Right cardiac atrium (tissue), 5 donors: ENCODE results near the gene CUTA. TPM values are rescaled to one million over a fixed set of nuclear protein-coding genes. Genes with fewer than 3 reads are reported as not detected.

Source experiments
- ATAC-seq, 2 donors: fragments of 200-7000 bp; cut with Tn5 transposase; one replicate each; pipeline versions ENCODE4 v1.8.0 to v1.9.1; 2020; ENCODE audit warnings: moderate library complexity in 2 of 2, mild to moderate bottlenecking in 1 of 2
- DNase-seq, 3 donors: peaks; one replicate each; pipeline ENCODE4 v3.0.0-alpha.2; 2020
- H3K27ac ChIP-seq: one replicate; pipeline ENCODE4 v1.5.1; 2013; ENCODE audit warnings: mild to moderate bottlenecking, low read length, control low read depth, moderate library complexity
- H3K27me3 ChIP-seq: one replicate; pipeline ENCODE4 v1.6.1; 2013; ENCODE audit not compliant: control insufficient read depth, insufficient read depth
- H3K4me1 ChIP-seq: one replicate; pipeline ENCODE4 v1.6.1; 2013; ENCODE audit warnings: low read length; ENCODE audit not compliant: control insufficient read depth, insufficient read depth
- H3K4me3 ChIP-seq: one replicate; pipeline ENCODE4 v1.5.1; 2013; ENCODE audit warnings: low read length, control low read depth
- H3K9me3 ChIP-seq: one replicate; pipeline ENCODE4 v1.6.1; 2013; ENCODE audit warnings: low read length; ENCODE audit not compliant: control insufficient read depth
- WGBS: extraction: QIAGEN DNeasy Blood & Tissue Kit; methylation state at CpG from one replicate; pipeline ENCODE4 v1.1.7; 2013; 5-methylcytosine and 5-hydroxymethylcytosine counted together
- intact Hi-C, 4 donors: fragments of 100-400 bp; cut with DNase I; formaldehyde crosslinking; loops; one replicate each; pipeline versions ENCODE4 v1.11.0 to v1.14.0; 2022 to 2023
- polyA plus RNA-seq: library from polyadenylated mRNA; stranded (reverse); fragments of 200-250 nt; gene quantifications from one replicate; pipeline ENCODE4 v1.2.3, GENCODE V29; 2013
- total RNA-seq, 4 donors: library from RNA; stranded (reverse); fragmentation: NEBNext Ultra II Directional; extraction: Animal tissue kit (Norgen Biotek cat#: 25700); gene quantifications; one replicate each; pipeline ENCODE4 v1.2.1, GENCODE V29; 2021
- donor health status: healthy with polysubstance abuse.
- donor health status: DM: no; HTN: yes; CAD: no.
- donor health status: DM: no; HTN: no; CAD: no.
- donor health status: DM: no; HTN: yes; CAD: no; lungs with severe emphysema.
- donor health status: DM: yes; HTN: yes; CAD: no.

Gene CUTA
- total and polyA plus RNA-seq, 5 donors, result 128 to 177 (median 134) TPM

- DNase-seq, result no peak
- H3K27me3 ChIP-seq, result no peaks in the 10 kb centered on the region
- 84% methylated on average over 4 of the region's 4 CpGs for WGBS
- H3K4me1 ChIP-seq, result peaks cover 3% of the 10 kb centered on the region
- intact Hi-C loops, result no loop called here
- H3K9me3 ChIP-seq, result no peaks in the 10 kb centered on the region
- ATAC-seq, result no peak
- H3K27ac ChIP-seq, result no peak overlapping the region
- H3K4me3 ChIP-seq, result no peak overlapping the region
These were observed 34.6 kb upstream of the CUTA start for GRCh38 chr6:33452496-33452895.

- Histone ChIP-seq H3K9me3 (no peaks in the 10 kb centered on the region), H3K27ac (no peak overlapping the region), H3K27me3 (no peaks in the 10 kb centered on the region), H3K4me1 (peaks cover 3% of the 10 kb centered on the region), H3K4me3 (no peak overlapping the region)
- WGBS, result 88% methylated on average over 15 of the region's 15 CpGs
- DNase-seq (no peak), ATAC-seq (no peak)
- intact Hi-C loops, result no loop called here
These were observed 33.7 kb upstream of the CUTA start for GRCh38 chr6:33451606-33452005.

GRCh38 chr6:33450434-33450833, 32.5 kb upstream of the CUTA start:
- no peak overlapping the region for H3K4me3 ChIP-seq
- intact Hi-C loops, result no loop called here
- WGBS, result 54% methylated on average over 3 of the region's 3 CpGs
- H3K4me1 ChIP-seq, result peaks cover 3% of the 10 kb centered on the region
- H3K27me3 ChIP-seq, result no peaks in the 10 kb centered on the region
- no peak overlapping the region for H3K27ac ChIP-seq
- no peaks in the 10 kb centered on the region for H3K9me3 ChIP-seq
- DNase-seq, result no peak
- ATAC-seq, result no peak

- intact Hi-C loops, result no loop called here
- no peak for ATAC-seq
- WGBS, result 93% methylated on average over 10 of the region's 10 CpGs
- DNase-seq, result no peak
- H3K27me3 ChIP-seq, result no peaks in the 10 kb centered on the region
- H3K27ac ChIP-seq, result no peak overlapping the region
- no peak overlapping the region for H3K4me3 ChIP-seq
- H3K9me3 ChIP-seq, result no peaks in the 10 kb centered on the region
- no peaks in the 10 kb centered on the region for H3K4me1 ChIP-seq
These were observed 28.4 kb upstream of the CUTA start for GRCh38 chr6:33446356-33446755.

GRCh38 chr6:33445119-33445603, 27.3 kb upstream of the CUTA start:
- 64% methylated on average over 3 of the region's 3 CpGs for WGBS
- Histone ChIP-seq H3K27ac (no peak overlapping the region), H3K9me3 (no peaks in the 10 kb centered on the region)

GRCh38 chr6:33443619-33444504, 26.0 kb upstream of the CUTA start:
- 89% methylated on average over 18 of the region's 18 CpGs for WGBS
- Histone ChIP-seq H3K4me1 (no peaks in the 10 kb centered on the region), H3K27ac (no peak overlapping the region), H3K27me3 (no peaks in the 10 kb centered on the region), H3K9me3 (no peaks in the 10 kb centered on the region), H3K4me3 (no peak overlapping the region)
- DNase-seq (no peak), ATAC-seq (no peak)
- intact Hi-C loops, result no loop called here

More at GRCh38 chr6:33445119-33445603, 27.3 kb upstream of the CUTA start:
- H3K4me1 ChIP-seq, result no peaks in the 10 kb centered on the region
- DNase-seq (no peak), ATAC-seq (no peak)
- H3K27me3 ChIP-seq, result no peaks in the 10 kb centered on the region
- H3K4me3 ChIP-seq, result no peak overlapping the region
- intact Hi-C loops, result no loop called here

GRCh38 chr6:33443025-33443424, 25.1 kb upstream of the CUTA start:
- H3K27ac ChIP-seq, result no peak overlapping the region
- no peaks in the 10 kb centered on the region for H3K4me1 ChIP-seq
- H3K4me3 ChIP-seq, result no peak overlapping the region
- 94% methylated on average over 17 of the region's 17 CpGs for WGBS
- H3K9me3 ChIP-seq, result no peaks in the 10 kb centered on the region
- ATAC-seq (no peak), DNase-seq (no peak)
- intact Hi-C loops, result no loop called here
- no peaks in the 10 kb centered on the region for H3K27me3 ChIP-seq

- intact Hi-C loops, result no loop called here
- 89% methylated on average over 8 of the region's 8 CpGs for whole genome bisulfite sequencing
- H3K4me3 ChIP-seq, result no peak overlapping the region
- H3K27me3 ChIP-seq, result no peaks in the 10 kb centered on the region
- no peak for DNase-seq
- H3K9me3 ChIP-seq, result no peaks in the 10 kb centered on the region
- no peak for ATAC-seq
- no peaks in the 10 kb centered on the region for H3K4me1 ChIP-seq
- H3K27ac ChIP-seq, result no peak overlapping the region
These were observed 24.4 kb upstream of the CUTA start for GRCh38 chr6:33442283-33442682.

- H3K9me3 ChIP-seq, result no peaks in the 10 kb centered on the region
- H3K27ac ChIP-seq, result no peak overlapping the region
- intact Hi-C loops, result no loop called here
- 93% methylated on average over 9 of the region's 9 CpGs for WGBS
- H3K4me3 ChIP-seq, result no peak overlapping the region
- ATAC-seq (no peak), DNase-seq (no peak)
- H3K4me1 ChIP-seq, result no peaks in the 10 kb centered on the region
- no peaks in the 10 kb centered on the region for H3K27me3 ChIP-seq
These were observed 23.6 kb upstream of the CUTA start for GRCh38 chr6:33441457-33441856.

- 78% methylated on average over 19 of the region's 19 CpGs for WGBS
- intact Hi-C loops, result no loop called here
These were observed 22.9 kb upstream of the CUTA start for GRCh38 chr6:33440649-33441309.

GRCh38 chr6:33439956-33440648, 22.2 kb upstream of the CUTA start:
- ATAC-seq, result no peak
- DNase-seq, result no peak
- no peaks in the 10 kb centered on the region for H3K27me3 ChIP-seq
- 73% methylated on average over 9 of the region's 9 CpGs for WGBS
- no peak overlapping the region for H3K27ac ChIP-seq
- no peaks in the 10 kb centered on the region for H3K9me3 ChIP-seq
- intact Hi-C loops, result no loop called here
- H3K4me1 ChIP-seq, result no peaks in the 10 kb centered on the region
- H3K4me3 ChIP-seq, result no peak overlapping the region

More at GRCh38 chr6:33440649-33441309, 22.9 kb upstream of the CUTA start:
- Histone ChIP-seq H3K27me3 (no peaks in the 10 kb centered on the region), H3K4me3 (no peak overlapping the region), H3K9me3 (no peaks in the 10 kb centered on the region), H3K27ac (no peak overlapping the region), H3K4me1 (no peaks in the 10 kb centered on the region)
- no peak for DNase-seq
- ATAC-seq, result no peak
